ENCODE results near the gene FAM221A.
"Not testable (repeated sequence)": the region's sequence is repeated elsewhere in the genome, so short reads cannot be mapped to it uniquely, and the experiment has no call there.

- TF ChIP-seq, protein P1, sequence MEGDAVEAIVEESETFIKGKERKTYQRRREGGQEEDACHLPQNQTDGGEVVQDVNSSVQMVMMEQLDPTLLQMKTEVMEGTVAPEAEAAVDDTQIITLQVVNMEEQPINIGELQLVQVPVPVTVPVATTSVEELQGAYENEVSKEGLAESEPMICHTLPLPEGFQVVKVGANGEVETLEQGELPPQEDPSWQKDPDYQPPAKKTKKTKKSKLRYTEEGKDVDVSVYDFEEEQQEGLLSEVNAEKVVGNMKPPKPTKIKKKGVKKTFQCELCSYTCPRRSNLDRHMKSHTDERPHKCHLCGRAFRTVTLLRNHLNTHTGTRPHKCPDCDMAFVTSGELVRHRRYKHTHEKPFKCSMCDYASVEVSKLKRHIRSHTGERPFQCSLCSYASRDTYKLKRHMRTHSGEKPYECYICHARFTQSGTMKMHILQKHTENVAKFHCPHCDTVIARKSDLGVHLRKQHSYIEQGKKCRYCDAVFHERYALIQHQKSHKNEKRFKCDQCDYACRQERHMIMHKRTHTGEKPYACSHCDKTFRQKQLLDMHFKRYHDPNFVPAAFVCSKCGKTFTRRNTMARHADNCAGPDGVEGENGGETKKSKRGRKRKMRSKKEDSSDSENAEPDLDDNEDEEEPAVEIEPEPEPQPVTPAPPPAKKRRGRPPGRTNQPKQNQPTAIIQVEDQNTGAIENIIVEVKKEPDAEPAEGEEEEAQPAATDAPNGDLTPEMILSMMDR (IDR thresholded peaks at IDR 0.05) = not testable (repeated sequence)
- not testable (repeated sequence) for TF ChIP-seq POLR2A (IDR thresholded peaks at IDR 0.05)
Observed at GRCh38 chr7:23722587-23723216, 42.7 kb downstream of the FAM221A start.

All from heart left ventricle (tissue), 13 donors.